HG02852 (cell line): ENCODE measurements around the gene ADSS1.
"Not testable (repeated sequence)": the region's sequence is repeated elsewhere in the genome, so short reads cannot be mapped to it uniquely, and the experiment has no call there.

Experiments
- ATAC-seq: cut with Tn5 transposase; IDR thresholded peaks from one replicate; pipeline ENCODE4 v1.9.1; 2021; ENCODE audit warnings: mild to moderate bottlenecking, moderate library complexity; ENCODE audit not compliant: unreplicated experiment

The ADSS1 gene

GRCh38 chr14:104712881-104713734 lies 10.9 kb upstream of the ADSS1 start:
- ATAC-seq: no peak

GRCh38 chr14:104714066-104714465 lies 10.0 kb upstream of the ADSS1 start:
- no peak for ATAC-seq

DNA sequence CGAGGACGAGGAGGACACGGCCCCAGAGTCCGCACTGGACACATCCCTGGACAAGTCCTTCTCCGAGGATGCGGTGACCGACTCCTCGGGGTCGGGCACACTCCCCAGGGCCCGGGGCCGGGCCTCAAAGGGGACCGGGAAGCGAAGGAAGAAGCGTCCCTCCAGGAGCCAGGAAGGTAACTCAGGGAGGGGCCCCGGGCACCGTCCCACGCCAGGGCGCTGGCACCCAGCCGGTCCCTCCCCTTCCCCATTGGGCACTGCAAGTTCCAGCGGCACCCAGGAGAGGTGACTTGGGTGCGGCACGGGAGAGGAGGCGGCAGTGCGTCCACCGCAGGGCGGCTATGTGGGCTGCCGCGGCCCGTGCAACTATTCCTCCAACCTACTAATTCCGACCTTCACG lies 9.3 kb upstream of the ADSS1 start:
- ATAC-seq: no peak

- ATAC-seq: no peak
Measured at GRCh38 chr14:104715416-104715815, 8.6 kb upstream of the ADSS1 start.

DNA sequence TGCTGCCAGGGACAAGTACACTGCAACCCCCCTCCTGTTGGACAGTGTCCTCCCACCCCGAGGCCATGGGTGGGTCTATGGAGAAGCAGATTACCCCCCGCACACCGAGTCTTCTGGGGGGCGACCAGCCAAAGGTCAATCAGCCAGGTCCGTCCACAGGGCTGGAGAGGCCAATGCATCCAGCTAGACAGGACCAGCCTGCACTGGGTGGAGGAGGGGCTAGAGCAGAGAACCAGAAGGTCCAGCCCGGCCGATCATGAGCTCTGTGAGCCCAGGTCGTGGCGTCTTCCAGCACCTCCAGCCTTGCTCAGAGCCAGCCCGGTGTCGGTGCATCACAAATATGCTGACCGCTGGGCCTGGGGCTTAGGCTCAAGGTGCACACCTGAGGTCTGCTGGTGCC lies 8.2 kb upstream of the ADSS1 start:
- no peak for ATAC-seq

DNA sequence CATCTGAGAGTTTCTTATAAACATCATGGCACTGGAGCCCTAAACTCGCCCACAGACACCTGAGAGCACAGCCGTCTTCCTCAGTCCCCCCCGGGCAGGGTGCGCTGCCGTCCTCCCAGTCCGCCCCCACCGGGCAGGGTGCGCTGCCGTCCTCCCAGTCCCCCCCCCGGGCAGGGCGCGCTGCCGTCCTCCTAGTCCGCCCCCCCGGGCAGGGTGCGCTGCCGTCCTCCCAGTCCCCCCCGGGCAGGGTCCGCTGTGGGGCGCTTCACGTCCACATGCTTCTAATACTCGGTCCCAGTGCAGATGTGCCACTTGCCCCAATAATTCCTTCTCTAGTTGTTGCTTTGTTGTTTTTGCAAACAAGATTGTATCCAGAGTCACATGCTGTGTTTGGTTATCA lies 6.9 kb upstream of the ADSS1 start:
- ATAC-seq: no peak

GRCh38 chr14:104717646-104718045 lies 6.4 kb upstream of the ADSS1 start:
- ATAC-seq: no peak

DNA sequence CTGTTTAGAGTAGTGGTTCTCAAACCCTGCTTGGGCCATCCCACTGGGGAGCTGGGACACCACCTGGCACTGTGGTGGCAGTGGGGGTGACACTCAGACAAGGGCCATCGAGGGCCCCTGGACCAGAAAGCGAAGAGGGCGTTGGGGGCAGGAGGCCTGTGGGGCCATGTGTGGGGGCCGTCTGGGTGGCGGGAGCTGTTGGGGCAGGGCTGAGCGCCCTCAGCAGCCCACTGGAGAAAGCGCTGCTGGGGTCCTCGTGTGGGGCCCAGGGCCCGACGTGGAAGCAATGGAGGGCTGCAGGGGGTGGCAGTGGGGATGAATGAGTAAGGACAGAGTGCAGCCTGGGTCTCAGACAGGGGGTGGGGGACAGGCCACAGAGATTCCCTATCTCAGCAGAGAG lies 5.9 kb upstream of the ADSS1 start:
- no peak for ATAC-seq

- ATAC-seq: no peak
Measured at GRCh38 chr14:104718871-104719270, 5.2 kb upstream of the ADSS1 start.

- no peak for ATAC-seq
Measured at GRCh38 chr14:104719343-104719742, 4.7 kb upstream of the ADSS1 start.

GRCh38 chr14:104721505-104722431 lies 2.3 kb upstream of the ADSS1 start:
- ATAC-seq: no peak

GRCh38 chr14:104722938-104723650 lies 935 bp upstream of the ADSS1 start:
- no peak for ATAC-seq

- no peak for ATAC-seq
Measured at GRCh38 chr14:104724407-104724980, 465 bp downstream of the ADSS1 start.

GRCh38 chr14:104724981-104725771 lies 1.1 kb downstream of the ADSS1 start:
- ATAC-seq: no peak

DNA sequence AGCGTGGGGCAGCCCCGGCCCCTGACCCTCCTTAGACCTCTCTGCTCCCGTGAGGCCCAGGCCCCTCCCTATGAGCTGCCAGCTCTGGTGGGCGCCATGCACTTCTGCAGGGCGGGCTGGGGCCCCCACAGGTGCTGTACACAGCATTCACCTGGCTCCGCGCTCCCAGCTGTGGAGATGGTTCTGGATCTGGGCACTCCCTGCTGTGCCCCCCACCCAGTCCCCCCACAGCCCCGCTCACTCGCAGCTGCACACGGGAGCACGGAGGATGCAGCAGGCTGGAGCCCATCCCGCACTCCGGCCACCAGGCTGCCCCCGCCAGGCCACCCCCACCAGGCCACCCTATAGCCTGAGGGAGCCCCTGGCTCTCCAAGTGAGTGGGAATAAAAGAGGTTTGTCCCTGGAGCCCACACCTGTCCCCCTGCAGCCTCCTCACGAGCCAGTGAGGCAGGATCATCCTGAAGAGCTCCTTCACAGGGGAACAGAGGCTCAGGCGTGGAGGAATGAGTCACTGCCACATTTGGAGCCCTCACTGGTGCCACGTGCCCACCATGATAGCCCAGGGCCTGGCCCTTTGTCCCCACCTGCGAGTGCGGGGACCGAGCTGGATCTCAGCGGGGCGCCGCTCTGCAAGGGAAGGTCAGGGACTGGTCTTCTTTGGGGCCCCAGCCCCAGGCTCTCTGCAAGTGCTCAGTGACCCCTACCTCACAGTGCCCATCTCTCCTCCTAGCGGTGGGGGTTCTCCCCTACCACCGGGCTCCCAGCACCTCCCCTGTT lies 1.9 kb downstream of the ADSS1 start:
- no peak for ATAC-seq

GRCh38 chr14:104726600-104727451 lies 2.8 kb downstream of the ADSS1 start:
- ATAC-seq: no peak

- no peak for ATAC-seq
Measured at GRCh38 chr14:104728631-104729030, 4.6 kb downstream of the ADSS1 start.

GRCh38 chr14:104729176-104729834 lies 5.3 kb downstream of the ADSS1 start:
- ATAC-seq: not testable (repeated sequence)
